GM23248 (cell line): ENCODE measurements around the gene P2RY12.

Experiments used
- EZH2 ChIP-seq: fragments of 200-600 bp; sonication (generic); IDR thresholded peaks from 2 replicates; pipeline ENCODE4 v1.6.1; 2018; ENCODE audit warnings: antibody characterized with exemption, mild to moderate bottlenecking; ENCODE audit not compliant: insufficient read depth, poor library complexity, severe bottlenecking
- EZH2phosphoT487 ChIP-seq: fragments of 200-600 bp; sonication (generic); IDR thresholded peaks from 2 replicates; pipeline ENCODE4 v1.6.1; 2018; ENCODE audit warnings: antibody characterized with exemption, moderate library complexity, mild to moderate bottlenecking, low read depth; ENCODE audit not compliant: insufficient read depth

DNA sequence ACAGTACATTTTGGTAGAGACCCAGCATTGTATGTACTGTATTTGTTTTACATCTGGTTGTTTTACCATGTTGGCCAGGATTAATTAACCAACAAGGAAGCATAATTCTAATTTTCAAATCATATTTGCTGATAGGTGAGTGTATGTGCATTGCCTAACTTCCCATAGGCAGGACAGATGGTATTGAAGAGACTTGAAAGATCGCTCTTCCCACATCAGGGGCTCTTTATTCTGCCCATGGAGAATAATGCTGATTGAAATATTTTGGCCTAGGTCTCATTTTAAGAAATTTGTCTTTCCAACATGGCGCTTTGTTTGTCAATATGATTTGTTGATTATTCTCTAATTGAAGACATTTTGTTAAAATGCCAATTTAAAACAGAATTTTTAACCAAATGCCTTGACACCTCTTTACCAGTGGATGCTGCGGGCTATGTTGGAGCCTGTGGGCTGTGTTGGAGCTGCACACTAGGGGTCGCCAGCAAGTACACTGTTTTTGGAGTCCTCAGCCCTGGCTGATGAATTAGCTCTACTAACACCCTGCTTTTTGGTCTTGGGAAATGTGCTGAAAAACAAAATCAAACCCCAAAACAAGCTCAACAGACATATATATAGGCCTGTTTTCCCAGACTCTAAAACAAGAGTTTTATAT lies 5.3 kb downstream of the P2RY12 start:
- TF ChIP-seq EZH2 (no peak), EZH2phosphoT487 (no peak)
